HepG2 (cell line): ENCODE data around the gene ASH1L. TPM values are rescaled to one million over a fixed set of nuclear protein-coding genes. Genes with fewer than 3 reads are reported as not detected.

ENCODE experiments used
- AHR ChIP-seq: IDR thresholded peaks from 2 replicates; pipeline ENCODE4 v1.6.1; 2018; ENCODE audit warnings: missing genetic modification reagents, missing compliant biosample characterization
- ARID2 ChIP-seq: sonication (generic); formaldehyde crosslinking; IDR thresholded peaks from 2 replicates; pipeline ENCODE4 v1.8.1; 2022; ENCODE audit warnings: mild to moderate bottlenecking, missing genetic modification reagents, borderline replicate concordance
- ATF1 ChIP-seq: IDR thresholded peaks from 2 replicates; pipeline ENCODE4 v1.6.1; 2016; ENCODE audit warnings: mild to moderate bottlenecking, control low read depth
- FOSL1 ChIP-seq: sonication (generic); formaldehyde crosslinking; IDR thresholded peaks from 2 replicates; pipeline ENCODE4 v1.9.0; 2021; ENCODE audit warnings: missing genetic modification reagents, borderline replicate concordance
- GABPA ChIP-seq, 2 experiments: IDR thresholded peaks; 2 replicates each; pipeline ENCODE4 v1.6.1; 2011 to 2016; ENCODE audit warnings: low read depth in 2 of 2, low read length in 1 of 2, missing biosample characterization in 1 of 2, missing genetic modification characterization in 1 of 2
- GZF1 ChIP-seq: sonication (generic); formaldehyde crosslinking; IDR thresholded peaks from 2 replicates; pipeline ENCODE4 v1.5.1; 2020; ENCODE audit warnings: mild to moderate bottlenecking, missing genetic modification reagents
- KAT8 ChIP-seq: IDR thresholded peaks from 2 replicates; pipeline ENCODE4 v1.6.1; 2016; ENCODE audit warnings: missing genetic modification reagents, missing compliant biosample characterization
- KDM2A ChIP-seq: sonication (generic); formaldehyde crosslinking; IDR thresholded peaks from 2 replicates; pipeline ENCODE4 v1.4.0; 2020; ENCODE audit warnings: low read depth, missing genetic modification reagents, borderline replicate concordance
- PCBP1 ChIP-seq: fragments of 200-400 bp; formaldehyde crosslinking; IDR thresholded peaks from 2 replicates; pipeline ENCODE4 v1.6.1; 2017; ENCODE audit warnings: mild to moderate bottlenecking, low read depth, low read length, borderline replicate concordance
- POLR2AphosphoS5 ChIP-seq: IDR thresholded peaks from 2 replicates; pipeline ENCODE4 v1.6.1; 2012; ENCODE audit warnings: low read depth, low read length
- RAD51 ChIP-seq: fragments of 450-650 bp; IDR thresholded peaks from 2 replicates; pipeline ENCODE4 v1.6.1; 2016; ENCODE audit warnings: borderline replicate concordance
- SNAI1 ChIP-seq: sonication (generic); formaldehyde crosslinking; IDR thresholded peaks from 2 replicates; pipeline ENCODE4 v1.5.0; 2020; ENCODE audit warnings: mild to moderate bottlenecking, missing genetic modification reagents, borderline replicate concordance
- TBX2 ChIP-seq: sonication (generic); formaldehyde crosslinking; IDR thresholded peaks from 2 replicates; pipeline ENCODE4 v1.5.0; 2020; ENCODE audit warnings: missing genetic modification reagents, mild to moderate bottlenecking, borderline replicate concordance
- XRCC5 ChIP-seq: fragments of 200-400 bp; formaldehyde crosslinking; optimal IDR thresholded peaks from 2 replicates; pipeline ENCODE3; 2017; ENCODE audit warnings: mild to moderate bottlenecking, low read length
- ZFP1 ChIP-seq: IDR thresholded peaks from 2 replicates; pipeline ENCODE4 v1.6.1; 2016
- ZNF264 ChIP-seq: sonication (generic); formaldehyde crosslinking; IDR thresholded peaks from 2 replicates; pipeline ENCODE4 v1.4.0; 2020; ENCODE audit warnings: missing genetic modification reagents
- ZNF343 ChIP-seq: sonication (generic); formaldehyde crosslinking; IDR thresholded peaks from 2 replicates; pipeline ENCODE4 v1.4.0; 2020; ENCODE audit warnings: mild to moderate bottlenecking, missing genetic modification reagents
- ZNF431 ChIP-seq: sonication (generic); formaldehyde crosslinking; IDR thresholded peaks from 2 replicates; pipeline ENCODE4 v1.9.0; 2022; ENCODE audit warnings: missing genetic modification reagents, low read depth, mild to moderate bottlenecking, borderline replicate concordance
- ZNF570 ChIP-seq: sonication (generic); formaldehyde crosslinking; IDR thresholded peaks from 2 replicates; pipeline ENCODE4 v1.4.0; 2020; ENCODE audit warnings: mild to moderate bottlenecking, missing genetic modification reagents, borderline replicate concordance
- ZSCAN30 ChIP-seq: sonication (generic); formaldehyde crosslinking; IDR thresholded peaks from 2 replicates; pipeline ENCODE4 v1.5.0; 2020; ENCODE audit warnings: mild to moderate bottlenecking, missing genetic modification reagents
- polyA plus RNA-seq, 8 experiments: library from polyadenylated mRNA; depleted of rRNA in 3 of 8; stranded (reverse) in 7 of 8; unstranded in 1 of 8; fragments of >200 nt; fragmentation: Illumina TruSeq in 4 of 8; extraction: Trizol in 4 of 8; gene quantifications; 2 replicates each; pipeline versions ENCODE4 v1.2.1 to v1.2.3, GENCODE V29; 2011 to 2016; ENCODE audit warnings: low read depth in 4 of 8, missing spikeins in 1 of 8, mixed read lengths in 1 of 8; ENCODE audit not compliant: insufficient read depth in 1 of 8
- total RNA-seq, 5 experiments: library from RNA; depleted of rRNA; stranded (reverse); fragments of >200 nt; fragmentation: Illumina TruSeq; extraction: Trizol; gene quantifications; 2 replicates each; pipeline ENCODE4 v1.2.3, GENCODE V29; 2016; ENCODE audit warnings: low read depth in 1 of 5
- TF ChIP-seq, protein P1 (sequence below): sonication (generic); formaldehyde crosslinking; IDR thresholded peaks from 2 replicates; pipeline ENCODE4 v1.8.1; 2023; ENCODE audit warnings: missing genetic modification reagents, inconsistent platforms, borderline replicate concordance
- TF ChIP-seq, protein P2 (sequence below): sonication (generic); formaldehyde crosslinking; IDR thresholded peaks from 2 replicates; pipeline ENCODE4 v1.4.0; 2020; ENCODE audit warnings: missing genetic modification reagents, low read depth, mild to moderate bottlenecking, borderline replicate concordance
- TF ChIP-seq, protein P3 (sequence below): sonication (generic); formaldehyde crosslinking; conservative IDR thresholded peaks from 2 replicates; pipeline ENCODE4 v1.4.0; 2020; ENCODE audit warnings: missing genetic modification reagents
- TF ChIP-seq, protein P4 (sequence below): sonication (generic); formaldehyde crosslinking; IDR thresholded peaks from 2 replicates; pipeline ENCODE4 v1.8.0; 2023; ENCODE audit warnings: mild to moderate bottlenecking, missing genetic modification reagents

Gene ASH1L
- total and polyA plus RNA-seq, 2 of the 13 experiments (the other 11 are each of a cell fraction or from before 2014, with no cell fraction given): 10.2 to 15.3 TPM

DNA sequence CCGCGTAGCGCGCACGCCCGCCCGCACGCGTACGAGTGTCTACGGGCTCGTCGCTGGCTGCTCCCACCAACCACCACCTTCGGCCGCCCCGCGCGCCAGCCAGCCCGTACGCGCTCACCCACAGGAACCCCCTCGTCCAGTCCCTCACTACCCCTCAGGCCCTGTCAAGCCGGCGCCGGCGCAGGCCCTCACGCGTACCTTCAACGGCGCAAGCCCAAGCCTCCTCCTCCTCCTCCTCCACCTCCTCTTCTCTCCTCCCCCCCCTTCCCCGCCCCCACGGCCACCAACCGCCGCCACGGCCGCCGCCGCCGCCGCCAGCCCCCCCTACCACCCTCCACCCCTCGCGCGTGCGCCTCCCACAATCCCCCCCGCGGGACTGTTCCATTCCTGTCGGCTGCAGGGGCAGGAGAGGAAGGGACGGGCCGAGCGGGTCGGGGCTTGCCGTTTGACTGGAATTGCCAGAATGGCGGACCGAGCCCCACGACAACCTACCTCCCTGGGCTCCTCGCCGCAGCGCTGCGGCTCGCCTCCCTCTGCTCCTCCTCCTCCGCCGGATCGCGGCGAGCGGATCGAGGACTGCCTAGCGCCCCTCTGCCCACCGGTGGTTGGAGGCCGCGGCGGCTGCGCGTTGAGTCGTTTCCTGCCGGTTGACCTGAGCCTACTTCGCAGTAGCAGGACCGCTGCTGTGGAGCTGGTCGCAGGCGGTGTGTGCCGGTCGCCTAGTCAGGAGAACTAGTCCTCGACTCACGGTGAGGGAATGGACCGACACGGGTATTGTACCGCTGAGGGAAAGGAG is at the start of gene ASH1L (continued):
- peak; percentile 73 for TF ChIP-seq XRCC5
- TF ChIP-seq ZNF264 (CRISPR knock-in tag): 0 out of 2 replicates have a peak, but pooled peaks have one; percentile 57
- no peak for TF ChIP-seq RAD51
- TF ChIP-seq KAT8 (CRISPR knock-in tag): peak; percentile 80
- peak; percentile 71; the same call in 1 of the 2 replicates for TF ChIP-seq ARID2 (CRISPR knock-in tag)
- TF ChIP-seq, protein P1, sequence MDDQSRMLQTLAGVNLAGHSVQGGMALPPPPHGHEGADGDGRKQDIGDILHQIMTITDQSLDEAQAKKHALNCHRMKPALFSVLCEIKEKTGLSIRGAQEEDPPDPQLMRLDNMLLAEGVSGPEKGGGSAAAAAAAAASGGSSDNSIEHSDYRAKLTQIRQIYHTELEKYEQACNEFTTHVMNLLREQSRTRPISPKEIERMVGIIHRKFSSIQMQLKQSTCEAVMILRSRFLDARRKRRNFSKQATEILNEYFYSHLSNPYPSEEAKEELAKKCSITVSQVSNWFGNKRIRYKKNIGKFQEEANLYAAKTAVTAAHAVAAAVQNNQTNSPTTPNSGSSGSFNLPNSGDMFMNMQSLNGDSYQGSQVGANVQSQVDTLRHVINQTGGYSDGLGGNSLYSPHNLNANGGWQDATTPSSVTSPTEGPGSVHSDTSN: no peak
- peak; percentile 93; the same call in 1 of the 2 replicates for TF ChIP-seq PCBP1
- TF ChIP-seq KDM2A (CRISPR knock-in tag): peak; percentile 92
- TF ChIP-seq ZNF431: peak; percentile 82
- peak; percentile 71; the same call in 1 of the 2 replicates for TF ChIP-seq ZNF343 (CRISPR knock-in tag)
- TF ChIP-seq FOSL1: no peak
- TF ChIP-seq TBX2 (CRISPR knock-in tag): peak; percentile 59; the same call in 1 of the 2 replicates
- TF ChIP-seq ZFP1 (CRISPR knock-in tag): 0 out of 2 replicates have a peak, but pooled peaks have one; percentile 32
- peak; percentile 68; the same call in 1 of the 2 replicates for TF ChIP-seq SNAI1 (CRISPR knock-in tag)
- peak; percentile 81; the same call in 1 of the 2 replicates for TF ChIP-seq AHR (CRISPR knock-in tag)
- TF ChIP-seq GZF1 (CRISPR knock-in tag): no peak
- TF ChIP-seq ATF1 (CRISPR knock-in tag): no peak
- TF ChIP-seq ZNF570 (CRISPR knock-in tag): no peak
- TF ChIP-seq, protein P2, sequence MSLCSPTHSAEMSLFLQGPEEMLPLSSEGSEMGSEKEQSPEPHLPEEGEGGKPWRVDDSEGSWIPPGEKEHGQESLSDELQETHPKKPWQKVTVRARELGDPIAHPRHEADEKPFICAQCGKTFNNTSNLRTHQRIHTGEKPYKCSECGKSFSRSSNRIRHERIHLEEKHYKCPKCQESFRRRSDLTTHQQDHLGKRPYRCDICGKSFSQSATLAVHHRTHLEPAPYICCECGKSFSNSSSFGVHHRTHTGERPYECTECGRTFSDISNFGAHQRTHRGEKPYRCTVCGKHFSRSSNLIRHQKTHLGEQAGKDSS (CRISPR knock-in tag): no peak; the same call in 1 of the 2 replicates
- TF ChIP-seq, protein P3, sequence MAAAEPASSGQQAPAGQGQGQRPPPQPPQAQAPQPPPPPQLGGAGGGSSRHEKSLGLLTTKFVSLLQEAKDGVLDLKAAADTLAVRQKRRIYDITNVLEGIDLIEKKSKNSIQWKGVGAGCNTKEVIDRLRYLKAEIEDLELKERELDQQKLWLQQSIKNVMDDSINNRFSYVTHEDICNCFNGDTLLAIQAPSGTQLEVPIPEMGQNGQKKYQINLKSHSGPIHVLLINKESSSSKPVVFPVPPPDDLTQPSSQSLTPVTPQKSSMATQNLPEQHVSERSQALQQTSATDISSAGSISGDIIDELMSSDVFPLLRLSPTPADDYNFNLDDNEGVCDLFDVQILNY (CRISPR knock-in tag): peak; percentile 40; the same call in 1 of the 2 replicates
- TF ChIP-seq, protein P4, sequence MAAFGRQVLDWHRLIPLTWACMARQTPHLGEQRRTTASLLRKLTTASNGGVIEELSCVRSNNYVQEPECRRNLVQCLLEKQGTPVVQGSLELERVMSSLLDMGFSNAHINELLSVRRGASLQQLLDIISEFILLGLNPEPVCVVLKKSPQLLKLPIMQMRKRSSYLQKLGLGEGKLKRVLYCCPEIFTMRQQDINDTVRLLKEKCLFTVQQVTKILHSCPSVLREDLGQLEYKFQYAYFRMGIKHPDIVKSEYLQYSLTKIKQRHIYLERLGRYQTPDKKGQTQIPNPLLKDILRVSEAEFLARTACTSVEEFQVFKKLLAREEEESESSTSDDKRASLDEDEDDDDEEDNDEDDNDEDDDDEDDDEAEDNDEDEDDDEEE: no peak
- peak; percentile 32; the same call in 1 of the 2 replicates for TF ChIP-seq GABPA (IDR thresholded peaks at IDR 0.05; ENCODE audit: low read depth, low read length)
- peak; percentile 72; the same call in 1 of the 2 replicates for TF ChIP-seq GABPA (CRISPR knock-in tag; IDR thresholded peaks at IDR 0.05; ENCODE audit: low read depth)
- peak; percentile 85 for TF ChIP-seq POLR2AphosphoS5
- TF ChIP-seq ZSCAN30 (CRISPR knock-in tag): no peak; the same call in 1 of the 2 replicates
